H9 (cell line): ENCODE measurements around the gene STS. TPM values are rescaled to one million over a fixed set of nuclear protein-coding genes. Genes with fewer than 3 reads are reported as not detected.

Experiments
- DNase-seq: peaks from one replicate; pipeline ENCODE4 v3.0.0-alpha.2; 2017
- H2AFZ ChIP-seq: one replicate; pipeline ENCODE4 v1.6.1; 2013; ENCODE audit warnings: mild to moderate bottlenecking, low read length, control low read depth, moderate library complexity
- H2AK5ac ChIP-seq: 2 replicates; pipeline ENCODE4 v1.6.1; 2013; ENCODE audit warnings: low read length, control low read depth, mixed read lengths; ENCODE audit not compliant: insufficient read length
- H2BK120ac ChIP-seq: one replicate; pipeline ENCODE4 v1.6.1; 2013; ENCODE audit warnings: low read depth, mild to moderate bottlenecking, low read length, control low read depth, inconsistent platforms; ENCODE audit not compliant: poor library complexity, severe bottlenecking
- H2BK12ac ChIP-seq: 2 replicates; pipeline ENCODE4 v1.6.1; 2013; ENCODE audit warnings: low read length, control low read depth, mixed read lengths, low read depth; ENCODE audit not compliant: insufficient read length
- H2BK15ac ChIP-seq: 2 replicates; pipeline ENCODE4 v1.6.1; 2013; ENCODE audit warnings: low read depth, low read length, control low read depth
- H2BK20ac ChIP-seq: one replicate; pipeline ENCODE4 v1.6.1; 2013; ENCODE audit warnings: low read depth, mild to moderate bottlenecking, low read length, control low read depth, inconsistent platforms; ENCODE audit not compliant: poor library complexity, severe bottlenecking
- H2BK5ac ChIP-seq: 2 replicates; pipeline ENCODE4 v1.6.1; 2013; ENCODE audit warnings: low read length, control low read depth, mixed read lengths; ENCODE audit not compliant: insufficient read length
- H3K14ac ChIP-seq: 2 replicates; pipeline ENCODE4 v1.6.1; 2013; ENCODE audit warnings: low read length, control low read depth; ENCODE audit not compliant: insufficient read depth
- H3K18ac ChIP-seq: 2 replicates; pipeline ENCODE4 v1.6.1; 2013; ENCODE audit warnings: low read depth, mild to moderate bottlenecking, mixed read lengths, low read length, control low read depth; ENCODE audit not compliant: insufficient read length
- H3K23ac ChIP-seq: 2 replicates; pipeline ENCODE4 v1.6.1; 2013; ENCODE audit warnings: low read length, control low read depth, mixed read lengths, low read depth; ENCODE audit not compliant: insufficient read length
- H3K23me2 ChIP-seq: 2 replicates; pipeline ENCODE4 v1.6.1; 2013; ENCODE audit warnings: low read depth, mild to moderate bottlenecking, mixed read lengths, low read length, control low read depth; ENCODE audit not compliant: insufficient read length, poor library complexity, severe bottlenecking
- H3K27ac ChIP-seq: 2 replicates; pipeline ENCODE4 v1.5.1; 2013; ENCODE audit warnings: low read length, control low read depth, mixed read lengths, low read depth; ENCODE audit not compliant: insufficient read length
- H3K27me3 ChIP-seq: 2 replicates; pipeline ENCODE4 v1.6.1; 2013; ENCODE audit warnings: low read length, control low read depth, inconsistent platforms; ENCODE audit not compliant: insufficient read depth
- H3K4ac ChIP-seq: 2 replicates; pipeline ENCODE4 v1.6.1; 2013; ENCODE audit warnings: low read depth, mild to moderate bottlenecking, control low read depth, inconsistent platforms, low read length, moderate library complexity
- H3K4me1 ChIP-seq: 2 replicates; pipeline ENCODE4 v1.6.1; 2013; ENCODE audit warnings: low read length, control low read depth, inconsistent platforms; ENCODE audit not compliant: insufficient read depth
- H3K4me2 ChIP-seq: 2 replicates; pipeline ENCODE4 v1.6.1; 2013; ENCODE audit warnings: low read length, control low read depth, mixed read lengths; ENCODE audit not compliant: insufficient read length, insufficient read depth
- H3K56ac ChIP-seq: 2 replicates; pipeline ENCODE4 v1.6.1; 2013; ENCODE audit warnings: low read depth, mild to moderate bottlenecking, mixed read lengths, low read length, control low read depth; ENCODE audit not compliant: insufficient read length
- H3K79me1 ChIP-seq: 2 replicates; pipeline ENCODE4 v1.6.1; 2013; ENCODE audit warnings: low read depth, mild to moderate bottlenecking, moderate library complexity, low read length, control low read depth, inconsistent platforms; ENCODE audit not compliant: insufficient read depth, poor library complexity, severe bottlenecking
- H3K79me2 ChIP-seq: 2 replicates; pipeline ENCODE4 v1.6.1; 2013; ENCODE audit warnings: low read length, control low read depth, inconsistent platforms; ENCODE audit not compliant: insufficient read depth
- H3K9ac ChIP-seq: 2 replicates; pipeline ENCODE4 v1.6.1; 2013; ENCODE audit warnings: low read length, control low read depth, mixed read lengths; ENCODE audit not compliant: insufficient read length; ENCODE audit errors: extremely low read depth
- H3K9me3 ChIP-seq: one replicate; pipeline ENCODE4 v1.6.1; 2013; ENCODE audit warnings: low read depth, low read length, inconsistent platforms; ENCODE audit not compliant: control insufficient read depth
- H3T11ph ChIP-seq: one replicate; pipeline ENCODE4 v1.6.1; 2013; ENCODE audit warnings: mild to moderate bottlenecking, low read length, control low read depth, inconsistent platforms
- H4K20me1 ChIP-seq: one replicate; pipeline ENCODE4 v1.6.1; 2013; ENCODE audit not compliant: control insufficient read depth, insufficient read length, insufficient read depth
- H4K5ac ChIP-seq: 2 replicates; pipeline ENCODE4 v1.6.1; 2013; ENCODE audit warnings: low read depth, mild to moderate bottlenecking, mixed read lengths, low read length, control low read depth; ENCODE audit not compliant: insufficient read length
- H4K8ac ChIP-seq: replicated peaks from 2 replicates; pipeline ENCODE4 v1.6.1; 2013; ENCODE audit warnings: low read length, control low read depth, mixed read lengths, low read depth; ENCODE audit not compliant: insufficient read length
- H4K91ac ChIP-seq: 2 replicates; pipeline ENCODE4 v1.6.1; 2013; ENCODE audit warnings: low read depth, mild to moderate bottlenecking, moderate library complexity, mixed read lengths, low read length, control low read depth; ENCODE audit not compliant: insufficient read length
- H3K27ac Mint-ChIP-seq, 3 experiments: 2 replicates in 2 of 3; 3 replicates in 1 of 3; pipeline ENCODE4 v1.8.0; 2020 to 2021; ENCODE audit warnings: mixed read lengths in 3 of 3, mild to moderate bottlenecking in 1 of 3, moderate library complexity in 1 of 3
- H3K27me3 Mint-ChIP-seq: 2 replicates; pipeline ENCODE4 v1.8.0; 2021; ENCODE audit warnings: low read depth, mild to moderate bottlenecking, moderate library complexity, mixed read lengths
- H3K36me3 Mint-ChIP-seq, 3 experiments: 2 replicates in 2 of 3; 3 replicates in 1 of 3; pipeline ENCODE4 v1.8.0; 2020 to 2021; ENCODE audit warnings: low read depth in 3 of 3, mixed read lengths in 3 of 3; ENCODE audit not compliant: insufficient read depth in 1 of 3
- H3K4me1 Mint-ChIP-seq, 2 experiments: 2 replicates each; pipeline ENCODE4 v1.8.0; 2020; ENCODE audit warnings: mixed read lengths in 2 of 2
- H3K4me3 Mint-ChIP-seq, 2 experiments: 2 replicates in 1 of 2; 3 replicates in 1 of 2; pipeline ENCODE4 v1.8.0; 2020 to 2021; ENCODE audit warnings: mild to moderate bottlenecking in 2 of 2, mixed read lengths in 2 of 2, moderate library complexity in 1 of 2
- H3K9me3 Mint-ChIP-seq, 2 experiments: 2 replicates in 1 of 2; 3 replicates in 1 of 2; pipeline ENCODE4 v1.8.0; 2020; ENCODE audit warnings: mild to moderate bottlenecking in 2 of 2, mixed read lengths in 2 of 2, moderate library complexity in 1 of 2
- CTCF ChIP-seq: fragments of 200-600 bp; sonication (generic); conservative IDR thresholded peaks from 3 replicates; pipeline ENCODE4 v1.8.0; 2021; ENCODE audit warnings: antibody characterized with exemption, mild to moderate bottlenecking
- WGBS: extraction: QIAGEN DNeasy Blood & Tissue Kit; methylation state at CpG from one replicate; pipeline ENCODE4 v1.1.7; 2013; ENCODE audit warnings: missing lambda C conversion rate, low lambda C conversion rate, mixed read lengths; ENCODE audit not compliant: insufficient read length; ENCODE audit errors: extremely low coverage; 5-methylcytosine and 5-hydroxymethylcytosine counted together
- total RNA-seq: library from RNA; stranded (reverse); gene quantifications from 2 replicates; pipeline ENCODE4 v1.2.1, GENCODE V29; 2021

STS gene
- total RNA-seq, 1 experiment from 2014 or later, result 3.6 TPM

- no peak overlapping the region for H3K23ac ChIP-seq
- H3K27ac ChIP-seq, result no peak overlapping the region
- H4K8ac ChIP-seq, result no peak overlapping the region
- no peaks in the 10 kb centered on the region for H3K79me2 ChIP-seq
- no peaks in the 10 kb centered on the region for H3K27me3 ChIP-seq
- H3K4me1 ChIP-seq, result peaks cover 4% of the 10 kb centered on the region; the same call in 1 of the 2 replicates
- H4K91ac ChIP-seq, result no peak overlapping the region
- TF ChIP-seq CTCF, result no peak
- no peak overlapping the region for H2AK5ac ChIP-seq
- H3K18ac ChIP-seq, result no peak overlapping the region
- H3K9ac ChIP-seq, result no peak overlapping the region
- no peaks in the 10 kb centered on the region for H3K79me1 ChIP-seq
- no peaks in the 10 kb centered on the region for H3K9me3 ChIP-seq
- H3T11ph ChIP-seq, result no peak overlapping the region
- Mint-ChIP-seq H3K27ac (no peak overlapping the region), H3K4me3 (no peak overlapping the region), H3K27me3 (peaks cover 10% of the 10 kb centered on the region), H3K36me3 (no peaks in the 10 kb centered on the region), H3K4me1 (peaks cover 22 to 25% of the 10 kb centered on the region in 2 experiments), H3K9me3 (no peaks in the 10 kb centered on the region)
- no peak overlapping the region for H2BK12ac ChIP-seq
- H3K4ac ChIP-seq, result no peak overlapping the region
- H2BK20ac ChIP-seq, result no peak overlapping the region
- no peak overlapping the region for H2AFZ ChIP-seq
- no peak overlapping the region for H2BK120ac ChIP-seq
- H2BK5ac ChIP-seq, result no peak overlapping the region
- no peak overlapping the region for H3K56ac ChIP-seq
- WGBS, result no CpG with 5 or more reads among the region's 7 CpGs
- H3K23me2 ChIP-seq, result no peaks in the 10 kb centered on the region
- H4K5ac ChIP-seq, result no peak overlapping the region
- no peak overlapping the region for H2BK15ac ChIP-seq
- no peak for DNase-seq
- H4K20me1 ChIP-seq, result no peaks in the 10 kb centered on the region
- H3K4me2 ChIP-seq, result no peak overlapping the region
- no peak overlapping the region for H3K14ac ChIP-seq
These were observed 6.6 kb downstream of the STS start for GRCh38 chrX:7154041-7154597.
